ENCODE results near the gene SMIM17. TPM values are rescaled to one million over a fixed set of nuclear protein-coding genes. Genes with fewer than 3 reads are reported as not detected.

SMIM17 gene
- total RNA-seq = not detected in 2 replicates

GRCh38 chr19:56642711-56643459 is at the start of gene SMIM17:
Gene SMIM17, plus strand, starts transcription at chr19:56643159. Its CDS starts 2,509 bp downstream, at chr19:56645668.

GRCh38 chr19:56594783-56595547 is 48.0 kb upstream of the SMIM17 start, which contains the start of gene ZNF71:
Gene ZNF71, plus strand, starts transcription at chr19:56595302. Its CDS starts 6,257 bp downstream, at chr19:56601559.

GRCh38 chr19:56671613-56671994 is 28.6 kb downstream of the SMIM17 start, which contains the start of gene ZNF835:
Gene ZNF835, minus strand, starts transcription at chr19:56671757. Its CDS starts 6,559 bp downstream, at chr19:56665198.

Other genes with a start within 250 kb of the SMIM17 start
- gene ZNF582, start 249.6 kb upstream of the SMIM17 start, total RNA-seq = 1.1 and 2.2 TPM in 2 replicates
- 7.7 and 9.4 TPM in 2 replicates for gene ZNF583, start 238.8 kb upstream of the SMIM17 start, total RNA-seq
- gene ZNF667, start 165.8 kb upstream of the SMIM17 start, total RNA-seq = 1.1 and 2.6 TPM in 2 replicates
- 1.7 and 1.8 TPM in 2 replicates for gene ZNF471, start 135.3 kb upstream of the SMIM17 start, total RNA-seq
- 6.6 and 8.2 TPM in 2 replicates for gene ZFP28, start 104.2 kb upstream of the SMIM17 start, total RNA-seq
- 2.4 and 2.9 TPM in 2 replicates for gene ZNF470, start 75.7 kb upstream of the SMIM17 start, total RNA-seq
- gene ZNF71, start 47.9 kb upstream of the SMIM17 start, total RNA-seq = 8.1 and 11.5 TPM in 2 replicates
- under 0.01 TPM in 2 replicates for gene ZNF835, start 28.6 kb downstream of the SMIM17 start, total RNA-seq
- gene PEG3, start 197.6 kb downstream of the SMIM17 start, total RNA-seq = 0.14 and 0.44 TPM in 2 replicates
- not detected in 2 replicates for gene ZIM2, start 197.6 kb downstream of the SMIM17 start, total RNA-seq

All from placental pericyte (primary cell).